Inferior parietal cortex (tissue), 1 donor: ENCODE results near the gene IRX1.

Experiments used
- DNase-seq: peaks from one replicate; pipeline ENCODE4 v3.0.0-alpha.2; 2016; ENCODE audit errors: extremely low spot score

Gene IRX1

DNA sequence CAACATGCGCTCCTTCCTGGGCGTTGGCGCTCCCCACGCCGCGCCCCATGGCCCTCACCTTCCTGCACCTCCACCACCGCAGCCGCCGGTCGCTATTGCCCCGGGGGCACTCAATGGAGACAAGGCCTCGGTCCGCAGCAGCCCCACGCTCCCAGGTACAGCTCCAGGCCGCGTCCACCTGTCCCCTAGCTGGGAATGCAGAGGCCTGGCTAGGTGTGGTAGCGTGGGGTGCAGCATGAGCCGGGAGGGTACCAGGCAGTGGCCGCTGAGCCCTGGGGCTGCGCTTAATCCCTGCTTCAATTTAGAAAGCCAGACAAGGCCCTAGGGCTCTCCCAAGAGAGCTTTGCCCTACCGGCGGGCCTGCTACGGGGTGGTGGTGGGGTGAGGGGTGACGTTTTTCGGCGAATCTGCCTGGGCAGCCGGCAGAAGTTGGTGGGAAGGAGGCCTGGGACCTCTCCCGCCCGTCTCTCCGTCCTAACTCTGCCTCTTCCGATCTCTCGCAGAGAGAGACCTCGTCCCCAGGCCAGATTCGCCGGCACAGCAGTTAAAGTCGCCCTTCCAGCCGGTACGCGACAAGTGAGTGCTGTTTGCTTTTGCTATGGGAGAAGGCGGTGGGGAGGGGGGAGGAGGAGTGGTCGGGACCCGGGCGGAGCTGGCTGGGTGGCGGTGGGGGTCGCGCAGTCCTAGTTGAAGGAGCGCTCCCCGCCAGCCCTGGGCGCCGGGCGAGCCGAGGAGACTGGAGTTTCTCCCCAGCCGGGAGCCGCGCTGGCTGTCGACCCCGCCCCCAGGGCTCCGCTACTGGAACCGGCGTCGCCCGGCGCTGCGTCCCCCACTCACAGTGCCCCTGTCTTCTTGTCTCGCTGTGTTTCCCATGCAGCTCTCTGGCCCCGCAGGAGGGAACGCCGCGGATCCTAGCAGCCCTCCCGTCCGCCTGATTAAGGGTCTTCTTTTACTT lies 4.8 kb downstream of the IRX1 start:
- DNase-seq: no peak

DNA sequence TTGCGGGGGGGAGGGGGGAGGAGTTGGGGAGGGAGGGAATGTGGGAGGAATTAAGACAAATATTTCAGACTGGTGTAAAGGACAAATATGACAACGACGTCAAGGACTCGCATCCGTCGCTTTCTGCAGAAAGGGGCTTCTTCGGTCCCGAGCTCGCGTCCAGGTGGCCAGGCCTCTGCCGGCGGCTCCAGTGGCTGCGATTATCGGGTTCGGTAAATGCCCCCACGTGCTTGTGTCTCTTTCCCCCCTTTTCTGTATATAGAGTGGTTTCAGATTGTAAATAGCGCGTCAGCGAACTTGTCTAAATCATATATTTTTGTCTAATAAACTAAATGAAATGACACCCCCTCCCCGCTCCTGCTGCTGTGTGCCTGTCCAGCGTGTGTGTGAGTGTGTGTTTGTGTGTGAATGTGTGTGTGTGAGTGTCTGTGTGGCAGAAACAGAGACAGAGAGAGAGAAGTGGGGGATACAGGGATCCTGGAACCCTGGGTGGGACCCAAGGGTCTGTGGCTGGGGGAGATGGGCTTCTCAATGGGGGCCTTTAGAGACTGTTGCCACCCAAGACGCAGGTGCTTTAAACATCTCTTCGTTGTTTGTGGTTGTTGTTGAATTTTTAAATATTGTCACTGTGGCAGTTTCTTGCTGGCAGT lies 5.6 kb downstream of the IRX1 start:
- no peak for DNase-seq

DNA sequence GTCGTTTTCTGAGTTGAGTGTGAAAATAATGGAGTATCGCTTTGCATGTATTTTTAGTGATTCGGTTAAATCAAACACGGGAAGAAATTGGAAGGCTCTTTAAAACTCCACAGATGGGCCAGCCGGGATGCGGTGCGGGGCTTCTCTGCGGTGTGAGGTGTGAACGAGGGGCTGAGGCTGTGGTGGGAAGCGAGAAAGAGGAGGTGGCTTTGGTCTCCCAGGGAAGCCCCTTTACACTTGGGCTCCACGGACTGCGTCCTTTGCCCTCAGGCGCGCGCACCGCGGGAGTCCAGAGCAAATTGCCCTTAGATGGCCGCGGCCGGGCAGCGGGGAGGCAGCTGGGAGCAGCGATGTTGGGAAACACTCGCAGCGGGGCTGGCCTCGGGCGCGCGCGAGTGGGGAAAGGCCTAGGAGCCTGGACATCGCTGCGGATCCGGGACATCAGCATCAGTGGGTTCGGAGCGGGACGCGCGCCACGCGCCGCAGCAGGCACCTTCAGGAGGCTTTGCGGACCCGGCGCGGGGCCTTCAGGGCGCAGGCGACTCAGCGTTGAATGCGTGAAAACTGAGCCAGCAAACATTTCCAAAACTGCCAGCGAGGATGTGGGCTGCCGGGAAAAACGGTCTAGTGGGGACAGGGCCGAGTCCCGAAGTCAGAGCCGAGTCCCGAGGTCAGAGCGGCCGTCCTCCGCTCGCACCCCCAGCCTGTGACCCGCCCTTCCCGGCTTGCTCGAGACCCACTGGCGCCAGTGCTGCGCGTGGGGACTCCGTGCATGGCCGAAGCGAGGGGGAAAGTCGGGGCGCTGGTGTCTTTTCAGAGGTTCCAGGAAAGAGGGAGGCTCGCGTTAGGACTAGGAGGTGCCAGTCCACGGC lies 6.5 kb downstream of the IRX1 start:
- DNase-seq: no peak

DNA sequence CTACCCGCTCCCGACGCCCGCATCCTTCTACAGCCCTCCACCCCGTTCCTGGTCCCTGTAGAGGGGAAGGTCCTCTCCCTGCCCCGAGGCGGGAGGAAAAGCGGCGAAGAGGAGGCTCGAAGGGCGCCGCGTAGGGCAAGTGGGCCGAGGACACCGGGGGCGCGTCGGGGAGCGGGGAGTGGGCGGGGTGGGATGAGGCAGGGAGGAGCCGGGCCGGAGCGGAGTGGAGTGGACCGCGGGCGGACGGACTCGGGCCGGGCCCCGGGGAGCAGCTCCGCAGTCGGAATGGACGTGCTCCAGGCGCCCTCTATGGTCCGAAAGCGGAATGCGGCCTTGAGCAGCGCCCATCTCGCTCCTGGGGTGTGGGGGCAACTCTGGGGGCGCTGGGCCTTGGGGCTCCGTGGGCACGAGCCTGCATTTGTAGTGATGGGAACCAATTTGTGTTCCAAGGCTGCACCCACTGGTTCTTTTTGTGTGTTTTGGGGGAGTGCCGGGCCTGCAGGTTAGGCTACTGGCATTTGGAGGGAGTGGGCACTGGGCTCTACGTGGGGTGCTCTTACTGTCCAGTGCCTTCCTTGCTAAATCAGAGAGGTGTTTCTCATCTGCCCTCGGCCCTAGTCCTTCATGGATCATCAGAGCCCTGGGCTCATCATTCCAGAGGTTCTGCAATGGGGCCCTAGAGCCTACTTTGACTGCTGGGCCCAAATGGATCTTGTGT lies 7.3 kb downstream of the IRX1 start:
- peak; percentile 13 for DNase-seq

DNA sequence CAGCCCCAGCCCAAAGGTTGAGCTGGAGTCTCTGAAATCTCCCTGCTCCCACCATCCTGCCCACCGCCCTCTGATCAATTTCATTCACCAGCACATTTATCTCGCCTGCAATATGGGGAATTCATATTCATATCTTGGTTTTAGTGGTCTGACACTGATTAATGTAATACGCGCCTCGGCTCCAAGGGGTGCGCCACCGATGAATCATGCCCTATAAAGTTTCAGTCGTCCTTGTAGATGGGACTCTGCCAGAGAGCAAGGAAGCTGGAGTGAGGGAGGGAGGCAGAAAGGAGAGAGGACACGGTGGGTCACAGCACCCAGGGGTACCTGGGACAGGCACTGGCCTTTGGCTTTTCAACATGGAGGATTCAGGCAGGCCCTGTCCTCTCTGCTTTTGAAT lies 8.9 kb downstream of the IRX1 start:
- no peak for DNase-seq

DNA sequence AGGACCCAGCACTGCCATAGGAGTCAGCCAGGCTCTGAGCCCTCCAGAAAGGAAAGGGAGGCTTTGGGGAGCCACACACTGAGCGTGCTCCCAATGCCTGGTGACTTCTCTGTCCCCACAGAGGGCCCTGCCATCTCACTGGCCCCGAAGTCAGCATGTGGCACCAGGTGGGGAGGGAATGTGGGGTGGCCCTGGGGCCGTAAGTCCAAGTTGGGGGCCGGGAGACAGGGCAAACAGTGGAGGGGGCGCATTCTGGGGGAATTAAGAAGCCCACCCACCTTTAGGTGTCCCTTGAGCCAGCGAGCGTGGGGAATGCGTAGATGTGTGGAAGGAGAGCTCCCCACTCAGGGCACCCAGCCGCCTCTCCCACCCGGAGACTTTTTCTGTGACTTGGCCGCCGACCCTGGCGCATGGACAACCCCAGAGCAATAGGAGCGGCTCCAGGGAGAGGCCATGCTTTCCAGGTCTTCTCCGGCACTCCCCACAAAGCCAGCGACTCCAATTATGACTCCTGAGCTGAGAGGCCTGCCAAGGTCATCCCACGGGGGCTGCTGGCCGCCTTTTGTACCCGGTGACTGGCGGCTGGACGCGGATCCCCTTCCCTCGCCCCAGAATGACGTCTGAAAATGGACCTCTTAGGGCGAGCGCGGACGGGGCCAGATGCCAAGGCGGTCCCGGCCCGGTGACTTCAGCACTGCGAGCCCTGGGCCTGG lies 9.8 kb downstream of the IRX1 start:
- no peak for DNase-seq

DNA sequence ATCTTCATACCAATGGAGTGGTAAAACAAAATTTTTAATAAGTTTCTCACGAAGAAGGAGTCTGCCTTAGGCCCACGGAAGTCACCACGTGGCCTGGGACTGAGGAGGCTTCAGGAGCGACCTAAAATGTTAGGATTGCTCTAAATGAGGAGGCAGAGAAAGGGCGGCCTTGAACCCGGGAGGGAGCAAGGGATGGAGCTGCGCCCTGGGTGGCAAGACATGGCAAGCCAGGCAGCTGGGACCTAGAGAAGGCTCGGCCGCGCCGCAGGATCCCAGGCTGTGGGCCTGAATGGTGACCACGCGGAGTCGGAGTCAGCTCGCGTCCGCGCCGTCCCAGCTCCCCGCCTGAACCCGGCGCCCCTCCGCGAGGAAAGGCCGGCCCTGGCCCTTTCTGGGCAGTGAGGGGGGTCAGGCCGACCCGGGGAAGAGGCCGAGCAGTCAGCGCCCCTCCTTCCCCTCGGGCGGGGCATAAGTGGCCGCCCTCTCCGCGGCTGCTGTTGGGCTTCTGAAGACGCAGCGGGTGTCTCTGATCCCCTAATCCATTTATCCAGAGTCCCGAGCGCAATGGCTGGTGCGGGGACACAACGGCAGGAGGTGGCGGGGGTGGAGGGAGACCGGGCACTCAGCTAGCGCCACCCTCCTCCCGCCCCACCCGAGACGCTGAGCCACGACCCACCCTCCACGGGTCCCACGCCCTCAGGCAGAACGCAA lies 10.6 kb downstream of the IRX1 start:
- DNase-seq: no peak

DNA sequence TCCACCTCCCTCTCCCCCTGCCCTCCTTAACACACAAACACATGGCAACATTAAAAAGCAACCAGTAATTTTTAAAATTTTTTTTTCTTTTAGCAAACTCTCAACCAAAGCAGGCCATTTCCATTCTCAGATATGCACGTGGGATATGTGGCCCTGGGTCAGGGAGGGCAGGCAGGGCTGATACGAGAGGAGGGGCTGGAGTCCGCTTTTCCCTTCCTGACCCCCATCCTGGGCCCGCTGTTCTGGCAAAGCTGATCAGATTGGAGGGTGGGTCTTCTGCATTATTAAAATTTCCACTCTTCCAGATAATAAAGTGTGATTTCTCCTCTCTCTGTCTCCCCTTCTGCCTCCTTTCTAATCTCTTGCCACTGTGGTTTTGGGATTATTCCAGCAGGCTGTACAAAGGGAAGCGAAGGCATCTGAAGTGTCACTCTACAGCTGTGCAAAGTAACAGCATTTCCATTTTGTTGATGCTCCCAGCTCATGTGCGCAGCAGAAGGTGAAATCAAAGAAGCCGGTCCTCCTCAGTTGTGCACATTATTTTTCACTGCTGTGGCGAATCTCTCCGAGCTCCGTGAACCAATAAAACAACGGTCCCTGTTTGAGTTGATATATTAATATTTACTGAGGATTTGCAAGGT lies 12.0 kb downstream of the IRX1 start:
- DNase-seq: no peak

DNA sequence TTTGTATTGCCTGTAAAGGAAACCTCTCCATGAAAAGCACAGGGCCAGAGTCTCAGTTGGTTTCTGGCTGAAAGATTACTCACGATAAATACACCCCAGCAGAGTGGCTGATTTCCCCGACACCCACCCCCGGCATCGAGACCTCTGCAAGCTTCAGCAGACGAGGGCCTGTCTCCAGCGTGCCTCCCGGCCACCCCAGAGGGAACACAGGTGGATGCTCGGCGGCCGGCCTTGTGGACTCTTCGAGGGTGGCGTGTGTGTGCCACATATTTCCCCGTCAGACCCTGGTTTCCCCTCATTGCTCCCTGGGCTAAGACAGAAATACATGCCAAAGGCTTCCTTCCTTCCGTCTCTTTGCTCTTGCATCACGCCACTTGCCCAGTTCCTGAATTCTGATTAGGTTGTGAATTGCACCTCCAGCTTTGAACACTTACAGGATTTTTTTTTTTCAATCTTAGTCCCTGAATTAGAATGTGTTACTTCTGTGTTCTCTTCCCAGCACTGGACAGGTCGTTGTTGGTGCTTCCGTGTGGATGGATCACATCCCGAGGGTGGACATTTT lies 13.6 kb downstream of the IRX1 start:
- DNase-seq: no peak

DNA sequence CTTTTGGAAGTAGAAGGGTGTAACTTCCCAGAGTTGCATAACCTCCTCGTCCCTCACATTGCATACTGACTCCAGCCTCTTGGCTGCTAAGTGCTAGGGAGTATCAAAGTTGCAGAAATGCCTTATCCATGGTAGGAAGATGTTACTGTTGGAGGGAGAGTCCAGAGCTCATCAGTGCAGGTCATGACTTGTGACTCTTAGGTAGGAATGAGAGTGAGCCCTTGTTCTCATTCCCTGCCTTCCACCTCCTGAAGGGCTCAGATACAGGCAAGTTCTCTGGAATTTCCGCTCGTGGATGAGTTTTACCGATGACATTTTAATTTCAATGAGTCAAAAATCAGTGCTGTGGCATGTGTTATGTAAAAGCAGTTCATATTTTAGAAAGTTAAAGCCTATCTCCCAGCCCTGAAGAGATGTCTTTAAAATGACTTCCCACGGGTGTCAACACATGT lies 17.0 kb downstream of the IRX1 start:
- no peak for DNase-seq

DNA sequence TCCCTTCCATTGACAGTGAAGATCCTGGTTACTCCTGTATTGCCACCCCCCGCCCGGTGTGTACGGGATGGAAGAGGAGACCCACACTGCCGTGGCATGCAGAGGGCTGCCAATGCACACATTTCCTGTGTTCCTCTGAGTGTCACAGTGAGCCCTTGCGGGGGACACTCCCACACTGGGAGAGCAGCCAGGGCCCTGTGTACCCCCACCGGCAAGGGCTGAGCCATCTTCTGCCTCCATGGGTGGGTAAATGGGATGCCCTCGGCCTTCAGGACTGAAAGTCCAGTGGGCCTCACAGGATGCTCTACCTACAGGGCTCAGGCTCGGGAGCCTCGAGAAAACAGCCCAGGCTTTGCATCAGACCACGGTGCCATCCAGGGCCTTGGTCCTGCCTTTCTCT lies 18.1 kb downstream of the IRX1 start:
- no peak for DNase-seq

DNA sequence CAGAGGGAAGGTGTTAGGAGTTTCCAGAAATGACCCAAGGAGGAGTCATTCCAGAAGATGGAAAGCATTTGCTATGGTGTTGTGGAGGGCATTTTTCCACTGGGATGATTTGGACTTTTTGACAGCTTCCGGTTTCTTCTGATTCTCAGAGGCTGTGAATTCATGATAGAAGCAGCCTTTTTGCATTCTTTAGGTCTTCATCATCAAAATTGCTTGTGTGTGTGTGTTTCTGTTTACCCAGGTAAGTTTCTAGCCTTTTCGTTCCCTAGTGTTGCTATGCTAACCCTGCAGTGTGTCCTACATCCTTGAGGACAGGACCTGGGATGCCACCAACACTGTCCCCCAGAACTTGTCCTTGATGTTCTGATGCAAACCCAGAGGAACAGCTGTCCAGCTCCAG lies 19.6 kb downstream of the IRX1 start:
- no peak for DNase-seq

DNA sequence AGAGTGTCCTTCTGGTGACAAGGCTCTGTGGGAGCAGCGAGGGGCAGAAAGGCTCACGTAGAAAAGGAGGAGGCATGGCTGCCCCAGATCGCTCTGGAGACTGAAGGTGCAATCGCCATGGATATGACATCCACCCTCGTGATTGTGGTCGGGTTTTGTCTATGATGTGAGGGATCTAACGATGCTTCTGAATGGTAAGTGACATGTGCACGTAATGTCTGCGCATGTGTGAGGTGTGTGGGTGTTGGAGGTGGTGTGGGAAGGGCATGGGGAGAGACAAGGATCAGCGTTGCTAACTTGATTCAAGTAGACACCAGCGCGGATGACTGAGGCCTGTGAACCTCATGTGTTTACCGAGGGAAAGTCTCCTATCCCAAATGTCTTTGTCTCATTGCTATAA lies 20.2 kb downstream of the IRX1 start:
- no peak for DNase-seq

DNA sequence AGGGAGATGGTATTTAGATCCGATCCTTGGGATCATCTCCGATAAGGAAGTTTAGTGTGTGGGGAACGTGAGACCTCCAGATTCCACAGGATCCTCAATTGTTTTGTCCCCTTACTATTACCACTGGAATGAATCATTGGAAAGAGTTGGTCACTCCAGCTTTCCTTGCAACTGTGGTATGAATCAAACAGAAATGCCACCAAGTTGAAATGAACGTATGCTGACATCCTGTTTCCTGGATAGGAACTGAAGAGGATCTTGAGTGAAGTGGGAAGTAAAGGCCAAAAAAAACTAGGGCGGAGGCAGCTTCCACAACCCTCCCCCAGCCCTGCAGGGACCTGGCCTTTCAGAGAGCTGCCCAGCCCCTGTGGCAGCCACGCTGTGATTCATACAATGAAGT lies 23.9 kb downstream of the IRX1 start:
- DNase-seq: no peak

DNA sequence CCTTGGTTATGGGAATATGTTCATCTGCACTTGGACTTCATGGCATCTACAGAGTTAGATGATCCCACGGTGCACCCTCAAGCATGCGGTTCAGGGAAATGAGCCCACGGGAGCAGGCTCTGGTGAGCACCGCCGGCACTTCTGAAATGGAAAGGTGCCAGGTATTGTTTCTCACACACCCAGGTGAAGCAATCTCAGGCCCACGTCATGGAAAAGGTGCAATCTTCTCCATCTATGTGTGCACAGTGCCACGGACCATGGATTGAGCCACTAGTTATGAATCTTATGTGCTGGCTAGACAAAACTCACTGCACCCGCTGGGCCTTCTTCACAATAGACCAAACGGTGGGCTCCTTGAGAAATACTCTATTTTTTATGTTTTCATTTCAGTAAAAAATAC lies 27.3 kb downstream of the IRX1 start:
- DNase-seq: no peak

DNA sequence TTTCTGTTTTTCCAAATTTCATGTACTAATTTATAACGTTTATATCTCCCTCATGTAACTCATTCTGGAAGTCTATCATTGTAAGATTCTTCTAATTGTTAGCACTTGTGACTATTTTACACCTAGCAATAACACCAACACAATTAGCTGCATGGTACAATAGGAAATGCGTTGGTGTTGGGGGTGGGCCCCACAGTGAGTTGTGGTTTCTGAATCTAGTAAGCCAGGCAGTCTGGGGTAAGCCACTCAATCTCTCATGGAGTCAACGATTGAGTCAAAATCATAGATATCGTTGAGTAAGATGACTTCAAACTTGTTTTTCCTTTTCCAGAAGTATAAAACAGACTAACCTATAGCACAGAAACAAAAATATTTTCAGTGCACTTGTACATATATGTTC lies 30.0 kb downstream of the IRX1 start:
- DNase-seq: no peak

DNA sequence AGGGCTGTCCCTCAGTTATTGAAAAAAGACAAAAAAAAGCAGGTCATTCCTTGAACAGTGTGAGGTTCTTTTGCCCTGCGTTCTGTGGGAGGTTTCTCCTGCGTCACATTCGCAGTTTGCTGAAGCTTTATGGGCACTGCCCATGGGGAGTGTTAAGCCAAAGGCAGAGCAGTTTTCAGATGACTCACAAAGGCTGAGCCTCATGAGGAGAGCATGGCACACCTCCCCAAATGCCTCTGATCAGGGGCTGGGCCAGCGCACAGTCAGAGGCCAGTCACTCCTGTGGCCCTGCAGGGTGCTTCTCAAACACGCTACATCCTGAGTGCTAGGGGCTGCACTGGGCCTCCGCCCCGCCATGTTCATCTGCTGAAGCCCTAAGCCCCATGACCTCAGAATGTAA lies 38.4 kb downstream of the IRX1 start:
- no peak for DNase-seq

DNA sequence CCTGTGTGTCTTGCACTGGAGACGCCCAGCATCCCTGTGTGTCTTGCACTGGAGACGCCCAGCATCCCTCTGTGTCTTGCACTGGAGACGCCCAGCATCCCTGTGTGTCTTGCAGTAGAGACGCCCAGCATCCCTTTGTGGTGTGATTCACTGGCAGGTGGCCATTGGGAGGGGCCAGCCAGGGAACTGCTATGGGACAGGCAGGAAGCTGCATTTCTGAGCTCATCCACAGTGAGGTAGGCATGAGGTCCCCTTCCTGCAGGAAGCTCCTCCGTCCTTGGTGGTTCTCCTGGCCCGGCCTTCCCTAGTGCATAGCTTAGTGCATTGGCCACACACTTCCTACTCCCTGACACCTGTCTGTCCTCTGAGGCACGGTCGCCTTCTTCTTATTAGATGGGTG lies 43.5 kb downstream of the IRX1 start:
- no peak for DNase-seq

DNA sequence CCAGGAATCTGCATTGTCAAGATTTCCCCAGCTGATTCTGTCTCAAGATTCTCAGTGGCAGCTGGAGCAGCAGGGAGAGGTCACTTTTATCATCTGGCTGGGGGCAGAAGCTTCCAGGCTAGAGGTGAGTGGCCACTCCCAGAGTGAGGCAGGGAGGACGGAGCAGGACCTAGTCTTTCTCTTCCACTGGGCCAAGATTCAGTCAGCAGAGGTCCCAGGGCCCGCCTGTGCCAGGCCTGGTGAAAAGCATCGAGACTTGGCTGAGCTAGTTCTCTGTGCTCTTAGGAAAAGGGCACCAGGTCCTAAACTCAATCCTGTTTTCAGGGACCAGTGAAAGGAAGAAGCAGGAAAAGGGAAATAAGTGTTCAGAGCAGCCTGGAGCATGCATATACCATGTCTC lies 46.6 kb downstream of the IRX1 start:
- no peak for DNase-seq
